Uterus (tissue), 2 donors: ENCODE results near the gene KRTAP10-2.

Experiments used
- CTCF ChIP-seq, 4 experiments: fragments of 200-600 bp in 2 of 4; fragments of 450-650 bp in 2 of 4; sonication (generic) in 2 of 4; IDR thresholded peaks; one replicate each; pipeline ENCODE4 v1.5.1; 2016 to 2019; ENCODE audit warnings: antibody characterized with exemption in 4 of 4, mild to moderate bottlenecking in 2 of 4, moderate library complexity in 1 of 4
- POLR2A ChIP-seq, 2 donors: fragments of 450-650 bp; IDR thresholded peaks; one replicate each; pipeline ENCODE4 v1.6.1; 2016; ENCODE audit warnings: antibody characterized with exemption in 2 of 2, mild to moderate bottlenecking in 1 of 2, moderate library complexity in 1 of 2

GRCh38 chr21:44583089-44583799, 31.9 kb upstream of the KRTAP10-2 start:
- no peak for TF ChIP-seq POLR2A (IDR thresholded peaks at IDR 0.05)
- TF ChIP-seq CTCF (IDR thresholded peaks at IDR 0.05), result no peak
